ENCODE results near the gene FBXL2.

The FBXL2 gene

GRCh38 chr3:33430571-33430970 lies 153.3 kb downstream of the FBXL2 start:
- no peak for DNase-seq

- peak; percentile 26 for DNase-seq
Observed at GRCh38 chr3:33433843-33434242, 156.6 kb downstream of the FBXL2 start.
